HG02973 (cell line): Measurements from ENCODE around the gene CENPT.
"Not testable (repeated sequence)": the region's sequence is repeated elsewhere in the genome, so short reads cannot be mapped to it uniquely, and the experiment has no call there.

Source experiments
- ATAC-seq: cut with Tn5 transposase; IDR thresholded peaks from one replicate; pipeline ENCODE4 v1.9.1; 2021; ENCODE audit warnings: moderate library complexity; ENCODE audit not compliant: unreplicated experiment

CENPT gene

DNA sequence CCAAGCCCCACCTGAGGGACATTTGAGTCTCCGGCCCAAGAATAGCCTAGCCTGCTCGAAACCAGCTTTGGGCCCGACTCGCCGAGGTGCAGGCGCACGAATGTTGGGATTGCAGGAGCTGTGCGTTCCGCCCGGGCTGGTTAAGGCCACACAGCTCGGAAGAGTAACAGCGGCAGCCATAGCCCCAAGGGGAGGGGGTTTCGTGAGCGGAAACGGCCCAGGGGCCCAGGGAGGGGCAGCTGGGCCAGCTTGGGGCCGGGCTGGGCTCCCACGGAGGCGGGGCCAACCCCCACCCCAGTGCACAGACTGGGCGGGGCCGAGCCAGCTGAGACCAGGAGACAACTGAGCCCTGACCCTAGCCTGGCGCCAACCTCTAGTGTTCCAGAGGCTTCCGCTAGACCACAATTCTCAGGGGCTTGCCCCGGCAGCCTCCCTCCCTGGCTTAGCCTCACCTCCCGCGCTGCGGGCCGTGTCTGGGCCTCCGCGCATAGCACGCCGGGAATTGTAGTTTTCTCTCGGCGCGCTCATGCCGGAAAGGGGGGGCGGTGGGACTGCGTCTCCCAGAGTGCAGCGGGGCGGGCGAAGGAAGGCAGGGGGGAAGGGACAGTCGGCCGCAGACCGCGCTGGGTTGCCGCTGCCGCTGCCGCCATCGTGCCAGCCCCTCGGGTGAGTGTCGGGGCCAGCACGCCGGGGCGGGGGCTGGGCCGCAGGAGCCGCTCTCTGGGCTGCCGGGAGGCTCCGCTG, 1.0 kb downstream of the CENPT start, which contains the start of gene NUTF2:
NUTF2 (plus strand) TSS at position 614 of the 744 bp plus-strand sequence. CDS start 18,198 bp downstream, outside the sequence.
- ATAC-seq: peak; percentile 49

DNA sequence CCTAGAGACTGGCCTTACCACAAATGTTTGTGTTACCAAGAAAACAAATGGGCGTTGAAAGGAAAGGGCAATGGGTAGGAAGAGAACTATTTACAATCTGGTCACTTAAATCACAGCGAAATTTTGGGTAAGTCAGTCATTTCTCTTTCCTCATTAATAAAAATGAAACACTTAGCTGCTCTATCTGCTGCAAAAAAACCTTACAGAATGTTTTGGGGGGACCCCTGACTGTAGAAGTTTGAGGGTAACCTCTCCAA, 1.5 kb downstream of the CENPT start:
- no peak for ATAC-seq

DNA sequence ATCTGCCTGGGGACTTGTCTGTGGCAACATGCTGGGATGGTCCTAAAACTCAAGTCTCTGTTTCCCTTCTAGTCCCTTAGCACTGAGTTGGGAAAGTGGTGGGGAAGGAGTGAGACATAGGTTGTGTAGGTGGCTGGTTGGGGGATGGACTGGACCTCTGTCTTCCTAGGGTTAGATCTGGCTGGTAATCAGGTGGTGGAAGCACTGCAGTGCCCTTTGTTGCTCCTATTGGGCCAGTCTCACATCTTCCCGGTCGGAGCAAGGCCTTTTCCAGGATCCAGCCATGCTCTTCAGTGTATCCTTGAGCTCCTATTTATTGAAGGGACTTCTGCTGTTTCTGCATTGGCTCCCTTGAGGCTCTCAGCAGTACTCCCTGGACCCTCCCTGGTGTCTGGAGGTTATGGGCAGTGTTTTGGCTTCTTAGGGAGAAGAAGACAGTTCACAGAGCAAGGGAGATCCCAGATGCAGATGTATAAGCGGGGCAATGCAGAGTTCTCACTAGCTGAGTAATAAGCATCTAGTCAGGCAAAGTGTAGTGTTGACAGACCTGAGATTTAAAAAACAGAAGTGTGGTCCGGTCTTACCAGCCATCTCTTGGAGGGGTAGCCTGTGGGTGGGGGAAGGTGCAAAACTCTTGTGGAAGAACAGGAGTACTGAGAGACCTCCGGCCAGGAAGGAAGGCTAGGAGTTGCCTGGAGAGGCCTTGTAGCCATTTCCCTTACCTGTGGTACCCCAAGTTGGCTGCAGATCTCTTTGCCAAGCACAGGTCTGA, 2.0 kb downstream of the CENPT start:
- no peak for ATAC-seq

DNA sequence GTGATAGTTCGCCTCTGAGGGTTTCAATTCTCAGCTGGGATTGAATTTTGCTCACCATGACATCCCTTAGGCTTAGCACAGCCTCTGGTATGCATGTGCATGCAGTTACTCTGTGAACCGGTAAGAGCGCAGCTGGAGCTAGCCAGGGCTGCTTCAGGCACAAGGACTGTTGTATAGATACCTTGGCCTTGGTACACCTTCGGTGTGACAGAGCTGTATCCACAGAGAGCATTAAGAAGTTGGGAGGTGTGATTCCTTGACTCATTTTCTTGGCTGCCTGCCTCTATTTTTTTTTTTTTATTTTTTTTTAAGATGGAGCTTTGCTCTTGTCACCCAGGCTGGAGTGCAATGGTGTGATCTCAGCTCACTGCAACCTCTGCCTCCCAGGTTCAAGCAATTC, 3.0 kb downstream of the CENPT start:
- no peak for ATAC-seq

DNA sequence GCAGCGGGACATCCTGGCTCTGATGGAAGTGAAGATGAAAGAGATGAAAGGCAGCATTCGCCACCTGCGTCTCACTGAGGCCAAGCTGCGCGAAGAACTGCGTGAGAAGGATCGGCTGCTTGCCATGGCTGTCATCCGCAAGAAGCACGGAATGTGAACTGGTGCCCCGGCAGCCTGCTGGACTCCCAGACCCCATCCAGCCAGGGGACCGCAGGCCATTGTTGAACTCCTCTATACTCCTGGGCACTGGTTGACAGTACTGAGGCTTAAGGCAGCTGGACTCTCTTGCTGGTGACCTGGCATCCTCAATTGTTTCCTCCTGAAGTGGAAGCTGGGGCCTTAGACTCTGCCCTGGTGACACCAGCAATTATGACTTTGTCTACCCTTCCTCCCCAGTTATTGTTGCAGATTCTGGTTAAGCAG, 4.1 kb downstream of the CENPT start:
- ATAC-seq: no peak

DNA sequence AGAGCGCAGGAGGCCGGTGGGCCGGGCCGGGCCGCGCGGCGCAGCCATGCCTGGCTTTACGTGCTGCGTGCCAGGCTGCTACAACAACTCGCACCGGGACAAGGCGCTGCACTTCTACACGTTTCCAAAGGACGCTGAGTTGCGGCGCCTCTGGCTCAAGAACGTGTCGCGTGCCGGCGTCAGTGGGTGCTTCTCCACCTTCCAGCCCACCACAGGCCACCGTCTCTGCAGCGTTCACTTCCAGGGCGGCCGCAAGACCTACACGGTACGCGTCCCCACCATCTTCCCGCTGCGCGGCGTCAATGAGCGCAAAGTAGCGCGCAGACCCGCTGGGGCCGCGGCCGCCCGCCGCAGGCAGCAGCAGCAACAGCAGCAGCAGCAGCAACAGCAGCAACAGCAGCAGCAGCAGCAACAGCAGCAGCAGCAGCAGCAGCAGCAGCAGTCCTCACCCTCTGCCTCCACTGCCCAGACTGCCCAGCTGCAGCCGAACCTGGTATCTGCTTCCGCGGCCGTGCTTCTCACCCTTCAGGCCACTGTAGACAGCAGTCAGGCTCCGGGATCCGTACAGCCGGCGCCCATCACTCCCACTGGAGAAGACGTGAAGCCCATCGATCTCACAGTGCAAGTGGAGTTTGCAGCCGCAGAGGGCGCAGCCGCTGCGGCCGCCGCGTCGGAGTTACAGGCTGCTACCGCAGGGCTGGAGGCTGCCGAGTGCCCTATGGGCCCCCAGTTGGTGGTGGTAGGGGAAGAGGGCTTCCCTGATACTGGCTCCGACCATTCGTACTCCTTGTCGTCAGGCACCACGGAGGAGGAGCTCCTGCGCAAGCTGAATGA, 4.8 kb downstream of the CENPT start:
- peak; percentile 0 for ATAC-seq

DNA sequence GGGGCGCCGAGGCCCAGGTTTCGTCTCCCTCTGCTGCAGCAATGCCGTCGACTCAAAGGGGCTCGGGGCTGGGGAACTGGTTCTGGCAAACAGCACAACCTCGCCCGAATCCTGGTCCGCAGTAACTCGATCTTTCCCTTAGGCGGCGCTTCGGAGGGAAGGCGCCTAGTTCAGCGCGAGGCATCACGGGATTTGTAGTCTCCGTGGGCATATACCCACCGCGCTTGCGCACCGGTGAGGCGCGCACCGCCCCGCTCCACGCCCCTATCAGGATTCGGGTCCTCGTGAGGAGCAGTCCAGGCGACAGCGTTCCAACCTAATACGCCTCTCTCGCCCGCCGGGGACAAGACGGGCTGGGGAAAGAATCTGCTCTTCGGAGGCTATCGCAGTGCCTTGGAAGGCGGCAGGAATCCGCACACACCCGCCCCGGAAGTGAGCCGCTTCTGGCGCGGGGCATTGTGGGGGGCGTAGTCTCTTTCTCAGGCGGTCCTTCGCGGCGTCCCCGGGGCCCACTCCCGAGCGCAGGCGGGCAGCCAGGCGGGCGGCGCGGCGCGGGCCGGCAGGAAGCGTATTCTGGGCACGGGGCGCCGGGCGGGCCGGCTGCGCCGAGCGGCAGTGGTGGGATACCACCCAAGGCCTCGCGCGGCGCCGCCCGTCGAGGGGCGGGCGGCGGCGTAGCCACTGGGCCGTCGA, 5.5 kb downstream of the CENPT start, which contains the start of gene THAP11:
THAP11 (plus strand) TSS at position 505 of the 693 bp plus-strand sequence. CDS start 235 bp downstream, outside the sequence.
- peak; percentile 41 for ATAC-seq

DNA sequence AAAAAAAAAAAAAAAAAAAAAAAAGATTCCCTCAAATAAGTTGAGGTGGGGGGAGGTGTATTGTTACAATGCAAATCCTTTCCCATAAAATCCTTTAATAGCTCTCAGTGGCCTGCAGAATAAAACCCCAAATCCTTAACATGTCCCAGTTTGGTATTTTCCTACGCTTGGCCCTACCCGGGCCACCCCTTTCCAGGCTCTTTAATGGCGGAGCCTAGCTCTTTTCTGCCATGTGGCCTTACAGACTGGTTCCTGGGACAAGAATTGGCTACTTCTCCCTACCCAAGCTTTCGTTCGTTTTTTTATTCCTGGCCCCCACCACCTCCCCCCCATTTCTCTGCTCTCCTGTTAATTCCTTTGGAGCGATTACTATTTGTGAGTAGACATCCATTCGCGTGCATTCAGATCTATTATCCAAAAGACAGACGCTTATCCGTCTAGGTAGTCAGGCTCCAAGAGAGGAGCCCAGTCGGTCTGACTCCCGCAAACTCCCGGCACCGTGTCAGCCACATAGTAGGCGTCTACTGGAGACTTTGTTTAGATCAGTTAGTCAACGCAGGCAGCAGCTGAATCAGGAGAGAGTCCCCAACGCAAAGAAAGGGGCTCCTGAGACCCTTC, 6.2 kb downstream of the CENPT start:
- no peak for ATAC-seq

DNA sequence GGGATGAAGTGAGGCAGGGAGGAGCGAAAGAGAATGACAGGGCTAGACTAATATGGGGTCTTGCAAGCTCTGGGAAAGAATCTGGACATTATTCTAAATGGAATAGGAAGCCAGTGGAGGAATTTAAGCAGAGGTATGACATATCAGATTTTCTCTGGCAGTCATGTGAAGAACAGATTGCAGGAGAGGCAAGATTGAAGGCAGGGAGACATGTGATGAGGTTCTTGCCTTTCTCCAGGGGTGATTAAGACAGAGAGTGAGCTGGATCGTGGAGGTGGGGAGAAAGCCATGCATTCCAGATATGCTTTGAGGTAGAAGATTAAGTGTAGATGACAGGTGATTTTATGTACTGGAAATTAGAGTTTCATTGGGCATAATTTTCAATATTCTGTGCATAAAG, 9.7 kb downstream of the CENPT start:
- ATAC-seq: no peak

DNA sequence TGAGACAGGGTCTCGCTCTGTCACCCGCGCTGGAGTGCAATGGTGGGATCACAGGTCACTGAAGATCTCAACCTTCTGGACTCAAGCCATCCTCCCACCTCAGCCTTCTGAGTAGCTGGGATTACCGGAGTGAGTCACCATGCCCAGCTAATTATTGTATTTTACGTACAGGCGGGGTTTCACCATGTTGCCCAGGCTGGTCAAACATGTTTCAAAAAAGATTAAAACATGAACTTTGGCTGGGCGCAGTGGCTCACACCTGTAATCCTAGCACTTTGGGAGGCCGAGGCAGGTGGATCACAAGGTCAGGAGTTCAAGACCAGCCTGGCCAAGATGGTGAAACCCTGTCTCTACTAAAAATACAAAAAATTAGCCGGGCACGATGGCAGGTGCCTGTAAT, 10.3 kb downstream of the CENPT start:
- ATAC-seq: not testable (repeated sequence)

DNA sequence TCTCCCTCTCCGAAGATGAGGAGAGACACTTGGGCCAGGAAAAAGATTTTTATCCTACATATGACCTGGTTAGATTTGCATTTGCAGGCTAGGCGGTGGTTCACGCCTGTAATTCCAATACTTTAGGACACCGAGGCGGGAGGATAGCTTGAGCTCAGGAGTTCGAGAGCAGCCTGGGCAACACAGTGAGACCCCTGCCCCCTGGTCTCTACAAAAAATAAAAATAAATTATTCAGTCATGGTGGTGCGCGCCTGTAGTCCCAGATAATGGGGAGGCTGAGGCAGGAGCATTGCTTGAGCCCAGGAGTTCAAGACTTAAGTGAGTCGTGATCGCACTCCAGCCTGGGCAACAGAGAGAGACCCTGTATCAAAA, 13.3 kb downstream of the CENPT start:
- ATAC-seq: no peak

DNA sequence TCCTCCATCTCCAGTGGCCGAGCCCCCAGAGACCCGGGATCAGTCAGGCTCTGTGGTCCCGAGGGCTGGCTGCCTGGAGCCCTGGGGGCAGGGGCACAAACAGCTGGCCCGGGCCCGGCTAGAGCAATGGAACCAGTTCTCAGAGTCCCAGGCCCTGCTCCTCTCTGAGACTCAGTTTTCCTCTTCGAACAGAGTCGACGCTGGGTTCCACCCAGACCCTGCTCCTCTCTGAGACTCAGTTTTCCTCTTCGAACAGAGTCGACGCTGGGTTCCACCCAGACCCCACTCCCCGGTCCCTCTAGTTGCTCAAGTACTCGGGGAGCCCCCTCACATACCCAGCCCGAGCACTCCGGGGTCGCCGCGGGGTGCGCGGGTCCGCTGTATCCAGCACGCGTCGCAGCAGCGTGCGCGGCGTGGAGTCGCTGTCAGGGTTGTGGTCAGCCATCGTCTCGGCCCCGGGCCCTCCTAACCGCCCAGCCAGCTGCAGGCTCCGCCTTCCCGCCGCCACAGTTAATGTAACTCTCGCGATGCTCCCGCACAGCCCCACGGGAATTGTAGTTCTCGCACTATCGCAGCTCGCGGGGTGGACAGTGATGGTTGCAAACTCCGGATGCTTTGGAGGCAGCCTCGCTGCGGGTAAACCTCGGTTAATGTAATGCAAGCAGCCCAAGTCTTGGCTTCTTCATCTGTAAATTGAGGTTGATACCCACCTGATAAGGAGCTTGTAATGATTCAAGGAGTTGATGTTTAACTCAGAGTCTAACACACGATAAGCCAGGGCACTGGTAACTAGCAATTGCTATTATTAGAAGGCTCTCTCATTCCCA, 13.9 kb downstream of the CENPT start:
- ATAC-seq: peak; percentile 89

DNA sequence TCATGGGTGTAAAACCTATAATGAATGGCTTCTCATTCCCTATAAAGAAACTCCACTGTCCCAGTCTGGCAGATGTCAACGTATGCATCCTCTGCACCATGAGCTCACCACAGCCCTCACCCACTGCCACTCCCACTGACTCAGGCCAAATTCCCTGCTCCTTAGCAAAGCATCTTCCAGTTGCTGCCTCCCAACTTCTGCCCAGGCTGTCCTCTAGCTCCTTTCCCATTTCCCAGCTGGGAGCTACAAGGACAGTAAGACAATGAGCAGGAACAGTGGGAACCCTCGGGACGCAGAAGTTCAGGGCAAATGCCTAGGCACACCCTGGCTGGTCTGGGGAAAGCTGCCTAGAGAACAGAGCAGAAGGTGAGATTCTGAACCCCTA, 14.5 kb downstream of the CENPT start:
- ATAC-seq: no peak

DNA sequence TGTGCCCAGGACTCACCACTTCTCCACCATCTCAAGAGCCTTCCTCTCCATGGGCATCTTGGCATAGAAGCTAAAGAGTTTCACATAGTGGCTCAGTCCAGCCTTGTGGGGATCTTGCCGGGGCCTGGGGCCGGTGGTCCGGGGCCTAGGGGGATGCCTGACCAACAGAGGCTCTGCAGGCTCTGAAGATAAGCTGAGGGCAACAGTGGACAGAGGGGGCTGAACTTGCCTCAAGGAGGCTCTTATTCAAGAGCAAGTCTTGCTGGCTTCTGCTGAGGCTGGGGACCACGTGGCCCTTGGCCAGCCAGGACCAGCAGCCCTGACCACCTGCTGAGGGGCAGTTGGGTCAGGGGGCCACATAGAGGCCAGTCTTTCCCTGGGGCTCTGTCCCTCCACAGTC, 18.8 kb downstream of the CENPT start:
- no peak for ATAC-seq

DNA sequence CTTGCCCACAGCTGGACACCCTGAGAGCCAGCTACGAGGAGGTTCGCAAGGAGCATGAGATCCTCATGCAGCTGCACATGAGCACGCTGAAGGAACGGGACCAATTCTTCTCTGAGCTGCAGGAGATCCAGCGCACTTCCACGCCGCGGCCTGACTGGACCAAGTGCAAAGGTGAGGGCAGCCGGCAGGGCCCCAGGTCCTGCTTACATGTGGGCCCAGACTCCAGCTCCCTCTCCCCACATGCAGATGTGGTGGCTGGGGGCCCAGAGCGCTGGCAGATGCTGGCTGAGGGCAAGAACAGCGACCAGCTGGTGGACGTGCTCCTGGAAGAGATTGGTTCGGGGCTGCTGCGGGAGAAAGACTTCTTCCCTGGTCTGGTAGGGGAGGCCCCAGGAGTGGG, 21.6 kb downstream of the CENPT start:
- ATAC-seq: no peak

DNA sequence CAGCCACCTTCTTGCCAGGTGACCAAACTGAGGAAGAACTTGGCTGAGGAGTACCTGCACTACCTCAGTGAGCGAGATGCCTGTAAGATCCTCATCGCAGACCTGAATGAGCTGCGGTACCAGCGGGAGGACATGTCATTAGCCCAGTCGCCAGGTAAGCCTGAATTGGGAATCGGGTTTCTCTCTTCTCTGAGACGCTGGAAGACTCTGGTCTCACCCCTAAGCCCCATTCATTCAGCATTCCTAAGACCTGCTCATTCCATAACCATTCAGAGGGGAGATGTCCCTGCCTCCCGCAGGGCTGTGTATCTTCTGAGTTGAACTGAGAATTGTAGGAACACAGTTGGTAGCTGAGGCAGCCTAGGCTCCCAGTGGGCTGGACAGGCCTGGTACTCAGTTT, 22.4 kb downstream of the CENPT start:
- no peak for ATAC-seq

DNA sequence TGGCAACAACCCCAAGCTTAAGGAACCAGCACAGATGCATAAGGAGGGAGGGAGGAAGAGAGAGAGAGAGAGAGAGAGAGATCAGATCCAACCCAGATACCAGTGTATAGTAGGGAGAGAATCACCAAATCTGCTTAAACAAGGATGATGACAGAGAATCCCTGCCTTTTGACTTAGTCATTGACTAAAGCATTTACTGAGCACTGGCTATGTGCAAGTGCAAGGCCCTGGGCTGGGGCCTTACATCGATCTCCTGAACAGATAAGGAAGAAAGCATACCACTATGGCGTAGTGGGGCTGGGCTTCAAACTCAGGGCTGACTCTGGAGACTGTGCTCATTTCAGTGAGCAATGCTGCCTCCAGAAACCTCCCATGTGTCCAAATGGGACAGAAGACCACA, 25.0 kb downstream of the CENPT start:
- ATAC-seq: no peak

DNA sequence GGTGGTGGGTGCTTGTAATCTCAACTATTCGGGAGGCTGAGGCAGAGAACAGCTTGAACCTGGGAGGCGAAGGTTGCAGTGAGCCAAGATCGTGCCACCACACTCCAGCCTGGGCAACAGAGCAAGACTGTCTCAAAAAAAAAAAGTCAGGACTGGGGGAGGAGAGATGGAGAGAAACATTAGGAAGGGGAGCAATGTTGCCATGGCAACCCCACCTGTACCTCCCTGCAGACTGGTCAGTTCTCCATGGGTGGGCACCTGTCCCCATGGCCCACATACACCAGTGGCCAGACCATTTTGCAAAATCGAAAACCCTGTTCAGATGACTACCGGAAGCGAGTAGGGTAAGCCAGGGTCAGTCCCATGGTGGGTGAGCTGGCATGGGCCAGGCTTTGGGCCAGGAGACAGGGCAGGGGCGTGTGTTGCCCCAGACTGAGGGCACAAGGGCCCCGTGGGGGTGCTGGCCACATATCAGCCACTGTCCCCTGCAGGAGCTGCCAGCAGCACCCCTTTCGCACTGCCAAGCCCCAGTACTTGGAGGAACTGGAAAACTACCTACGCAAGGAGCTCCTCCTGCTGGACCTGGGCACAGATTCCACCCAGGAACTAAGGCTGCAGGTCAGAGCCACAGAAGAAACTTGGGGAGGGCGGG, 26.8 kb downstream of the CENPT start:
- no peak for ATAC-seq

DNA sequence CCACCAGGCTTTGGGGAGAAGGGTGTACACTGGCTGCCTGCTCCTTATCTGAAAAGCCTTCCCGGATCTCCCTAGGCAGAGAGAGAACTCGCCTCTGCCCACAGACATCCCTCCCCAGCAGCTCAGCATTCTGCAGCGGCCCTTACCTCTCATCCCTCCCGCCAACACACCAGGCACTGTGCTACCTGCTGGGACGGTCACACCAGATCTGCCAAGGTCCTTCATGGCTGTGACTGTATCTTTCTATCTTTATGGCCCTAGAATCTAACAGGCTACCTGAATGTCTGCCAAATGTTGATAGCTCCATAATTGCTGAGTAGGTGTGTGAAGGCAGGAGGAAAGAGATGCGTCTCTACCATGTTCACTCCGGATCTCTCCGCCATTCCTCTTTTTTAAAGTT, 32.9 kb downstream of the CENPT start:
- no peak for ATAC-seq
